Mesothelial cell of epicardium (in vitro differentiated cells): ENCODE results near the gene AHNAK2. TPM values are rescaled to one million over a fixed set of nuclear protein-coding genes. Genes with fewer than 3 reads are reported as not detected.

Experiments used
- DNase-seq, 2 experiments: peaks; one replicate each; pipeline ENCODE4 v3.0.0; 2021; ENCODE audit warnings: low spot score in 2 of 2; ENCODE audit not compliant: unreplicated experiment in 2 of 2
- H3K27ac Mint-ChIP-seq: 2 replicates; pipeline ENCODE4 v1.8.0; 2021; ENCODE audit warnings: mixed read lengths
- H3K27me3 Mint-ChIP-seq: 2 replicates; pipeline ENCODE4 v1.8.0; 2021; ENCODE audit warnings: low read depth, mixed read lengths
- H3K36me3 Mint-ChIP-seq: 2 replicates; pipeline ENCODE4 v1.8.0; 2021; ENCODE audit warnings: mixed read lengths
- H3K4me1 Mint-ChIP-seq: 2 replicates; pipeline ENCODE4 v1.8.0; 2021; ENCODE audit warnings: mixed read lengths
- H3K4me3 Mint-ChIP-seq: 2 replicates; pipeline ENCODE4 v1.8.0; 2021; ENCODE audit warnings: mild to moderate bottlenecking, moderate library complexity, mixed read lengths
- H3K9me3 Mint-ChIP-seq: 2 replicates; pipeline ENCODE4 v1.8.0; 2021; ENCODE audit warnings: mixed read lengths
- total RNA-seq: library from RNA; stranded (reverse); gene quantifications from 3 replicates; pipeline ENCODE4 v1.2.1, GENCODE V29; 2021
- TF ChIP-seq, protein P1 (sequence below): fragments of 200-600 bp; sonication (generic); IDR thresholded peaks from one replicate; pipeline ENCODE4 v1.5.0; 2021; ENCODE audit warnings: antibody characterized with exemption; ENCODE audit not compliant: unreplicated experiment

The AHNAK2 gene
- total RNA-seq, 1 donor from 2014 or later, result 2.8 TPM

DNA sequence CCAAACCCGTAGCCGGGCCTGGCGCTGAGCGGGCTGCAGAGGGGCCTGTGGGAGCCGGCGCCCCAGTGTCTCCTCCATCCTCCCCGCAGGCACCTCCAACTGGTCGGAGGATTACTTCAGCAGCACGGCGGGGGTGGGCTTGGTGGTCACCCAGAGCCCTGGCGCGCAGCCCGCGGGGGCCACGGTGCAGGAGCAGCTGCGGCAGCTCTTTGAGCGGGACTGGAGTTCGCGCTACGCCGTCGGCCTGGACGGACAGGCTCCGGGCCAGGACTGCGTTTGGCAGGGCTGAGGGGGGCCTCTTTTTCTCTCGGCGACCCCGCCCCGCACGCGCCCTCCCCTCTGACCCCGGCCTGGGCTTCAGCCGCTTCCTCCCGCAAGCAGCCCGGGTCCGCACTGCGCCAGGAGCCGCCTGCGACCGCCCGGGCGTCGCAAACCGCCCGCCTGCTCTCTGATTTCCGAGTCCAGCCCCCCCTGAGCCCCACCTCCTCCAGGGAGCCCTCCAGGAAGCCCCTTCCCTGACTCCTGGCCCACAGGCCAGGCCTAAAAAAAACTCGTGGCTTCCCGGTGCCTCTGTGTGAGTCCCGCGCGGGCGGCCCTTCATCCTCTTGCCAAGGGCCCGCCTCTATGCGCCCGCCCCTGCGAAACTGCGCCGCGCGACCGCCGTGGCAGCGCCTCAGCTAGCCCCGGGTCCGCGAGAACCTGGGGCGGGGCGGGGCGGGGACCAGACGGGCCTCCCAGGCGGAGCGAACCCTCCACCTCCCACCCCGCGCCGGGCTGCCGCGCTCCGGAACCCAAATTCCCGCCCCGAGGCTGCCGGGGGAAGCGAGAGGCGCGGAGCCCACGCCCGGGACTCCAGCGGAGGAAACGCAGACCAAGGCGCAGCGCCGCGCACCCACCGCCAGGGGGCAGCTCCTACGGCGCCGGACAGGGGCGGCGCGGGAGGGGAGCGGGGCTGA, 45.2 kb downstream of the AHNAK2 start:
- H3K4me1 Mint-ChIP-seq, result peaks cover 3% of the 10 kb centered on the region
- H3K27me3 Mint-ChIP-seq, result peaks cover 81% of the 10 kb centered on the region
- no peaks in the 10 kb centered on the region for H3K36me3 Mint-ChIP-seq
- DNase-seq, result peak; percentile 75 to 91
- no peaks in the 10 kb centered on the region for H3K9me3 Mint-ChIP-seq
- TF ChIP-seq, protein P1, sequence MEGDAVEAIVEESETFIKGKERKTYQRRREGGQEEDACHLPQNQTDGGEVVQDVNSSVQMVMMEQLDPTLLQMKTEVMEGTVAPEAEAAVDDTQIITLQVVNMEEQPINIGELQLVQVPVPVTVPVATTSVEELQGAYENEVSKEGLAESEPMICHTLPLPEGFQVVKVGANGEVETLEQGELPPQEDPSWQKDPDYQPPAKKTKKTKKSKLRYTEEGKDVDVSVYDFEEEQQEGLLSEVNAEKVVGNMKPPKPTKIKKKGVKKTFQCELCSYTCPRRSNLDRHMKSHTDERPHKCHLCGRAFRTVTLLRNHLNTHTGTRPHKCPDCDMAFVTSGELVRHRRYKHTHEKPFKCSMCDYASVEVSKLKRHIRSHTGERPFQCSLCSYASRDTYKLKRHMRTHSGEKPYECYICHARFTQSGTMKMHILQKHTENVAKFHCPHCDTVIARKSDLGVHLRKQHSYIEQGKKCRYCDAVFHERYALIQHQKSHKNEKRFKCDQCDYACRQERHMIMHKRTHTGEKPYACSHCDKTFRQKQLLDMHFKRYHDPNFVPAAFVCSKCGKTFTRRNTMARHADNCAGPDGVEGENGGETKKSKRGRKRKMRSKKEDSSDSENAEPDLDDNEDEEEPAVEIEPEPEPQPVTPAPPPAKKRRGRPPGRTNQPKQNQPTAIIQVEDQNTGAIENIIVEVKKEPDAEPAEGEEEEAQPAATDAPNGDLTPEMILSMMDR, result peak; percentile 74
- H3K4me3 Mint-ChIP-seq, result peak overlapping the region; percentile 59
- H3K27ac Mint-ChIP-seq, result no peak overlapping the region

DNA sequence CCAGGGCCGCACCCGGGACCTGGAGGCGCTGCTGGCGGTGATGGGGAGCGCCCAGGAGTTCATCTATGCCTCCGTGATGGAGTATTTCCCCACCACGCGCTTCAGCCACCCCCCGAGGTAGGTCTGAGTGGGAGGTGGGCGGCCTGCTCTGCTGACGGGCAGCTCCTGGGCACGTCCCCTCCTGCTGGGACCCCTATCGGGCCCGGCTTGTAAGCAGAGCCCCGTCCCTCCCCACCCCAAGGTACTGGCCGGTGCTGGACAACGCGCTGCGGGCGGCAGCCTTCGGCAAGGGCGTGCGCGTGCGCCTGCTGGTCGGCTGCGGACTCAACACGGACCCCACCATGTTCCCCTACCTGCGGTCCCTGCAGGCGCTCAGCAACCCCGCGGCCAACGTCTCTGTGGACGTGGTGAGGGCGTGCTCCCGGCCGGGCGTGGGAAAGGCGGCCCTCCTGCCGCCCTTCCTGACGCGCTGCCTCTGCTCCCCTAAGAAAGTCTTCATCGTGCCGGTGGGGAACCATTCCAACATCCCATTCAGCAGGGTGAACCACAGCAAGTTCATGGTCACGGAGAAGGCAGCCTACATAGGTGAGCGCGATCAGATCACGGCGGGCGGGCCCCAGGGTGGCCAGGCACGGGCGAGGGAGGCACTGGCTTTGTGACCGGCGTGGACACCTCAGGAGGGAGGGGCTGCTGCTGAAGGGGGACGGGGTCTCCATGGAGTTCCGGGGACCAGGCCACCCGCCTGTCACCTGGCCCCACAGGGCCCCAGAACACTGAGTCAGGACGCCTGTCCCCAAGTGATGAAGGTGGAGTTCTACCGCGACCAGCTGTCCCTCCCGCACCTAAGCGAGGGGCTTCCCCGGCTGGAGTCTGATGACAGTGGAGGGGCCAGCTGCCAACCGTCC, 46.2 kb downstream of the AHNAK2 start:
- no peak overlapping the region for H3K27ac Mint-ChIP-seq
- no peaks in the 10 kb centered on the region for H3K9me3 Mint-ChIP-seq
- peaks cover 72% of the 10 kb centered on the region for H3K27me3 Mint-ChIP-seq
- H3K4me1 Mint-ChIP-seq, result peaks cover 3% of the 10 kb centered on the region
- TF ChIP-seq, protein P1, result no peak
- DNase-seq, result no peak
- no peaks in the 10 kb centered on the region for H3K36me3 Mint-ChIP-seq
- peak overlapping the region; percentile 54 for H3K4me3 Mint-ChIP-seq

DNA sequence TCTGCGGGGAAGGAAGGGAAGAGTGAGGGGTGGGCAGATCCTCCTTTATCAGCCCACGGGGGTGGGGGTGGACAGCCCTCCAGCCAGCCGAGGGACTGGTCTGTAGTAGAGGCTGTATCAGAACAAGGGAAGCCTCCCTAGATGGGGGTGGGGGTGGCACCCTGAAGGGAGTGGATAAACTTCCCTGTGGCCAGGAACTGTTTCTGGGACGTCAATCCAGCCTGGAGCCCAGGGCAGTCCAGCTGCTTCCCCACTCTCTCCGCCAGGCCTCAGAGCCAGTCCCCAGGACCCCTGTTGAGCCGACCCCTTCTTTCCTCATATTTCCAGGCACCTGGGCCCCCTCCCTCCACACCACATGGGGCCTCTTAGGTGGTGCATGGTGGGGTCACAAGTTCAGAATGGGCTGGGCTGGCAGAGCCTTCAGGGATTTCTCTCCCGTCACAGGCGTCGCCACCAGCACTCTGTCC, 46.8 kb downstream of the AHNAK2 start:
- no peak for DNase-seq
- TF ChIP-seq, protein P1, result no peak
- Mint-ChIP-seq H3K9me3 (no peaks in the 10 kb centered on the region), H3K4me1 (peaks cover 3% of the 10 kb centered on the region), H3K27me3 (peaks cover 65% of the 10 kb centered on the region), H3K4me3 (no peak overlapping the region), H3K36me3 (no peaks in the 10 kb centered on the region), H3K27ac (no peak overlapping the region)

DNA sequence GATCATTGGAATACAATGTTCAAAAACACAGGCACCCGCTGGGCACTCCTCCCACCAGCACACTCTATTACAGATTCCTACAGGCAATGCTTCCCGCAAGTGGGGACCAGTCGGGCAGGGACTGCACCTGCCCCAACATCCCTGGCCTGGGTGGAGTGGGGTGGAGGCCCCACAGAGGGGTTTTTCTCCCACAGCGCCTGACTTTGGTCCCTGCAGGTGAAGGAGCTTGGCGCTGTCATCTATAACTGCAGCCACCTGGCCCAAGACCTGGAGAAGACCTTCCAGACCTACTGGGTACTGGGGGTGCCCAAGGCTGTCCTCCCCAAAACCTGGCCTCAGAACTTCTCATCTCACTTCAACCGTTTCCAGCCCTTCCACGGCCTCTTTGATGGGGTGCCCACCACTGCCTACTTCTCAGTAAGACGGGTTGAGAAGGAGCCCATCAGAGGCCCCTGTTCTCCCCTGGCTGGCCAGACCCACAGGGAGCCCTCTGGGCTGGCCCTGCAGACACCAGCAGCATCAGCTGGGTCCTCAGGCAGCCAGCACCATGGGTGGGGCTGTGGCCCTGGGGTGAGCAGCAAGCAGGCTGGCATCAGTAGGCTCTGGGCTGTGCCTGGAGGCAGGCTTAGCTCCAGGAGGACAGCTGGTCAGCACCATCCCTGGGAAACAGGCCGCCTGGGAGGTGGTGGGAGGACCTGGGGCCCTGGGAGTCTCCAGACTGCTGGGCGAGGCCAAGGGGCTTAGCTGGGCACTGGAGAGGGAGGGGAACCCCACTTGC, 47.5 kb downstream of the AHNAK2 start:
- Mint-ChIP-seq H3K27ac (no peak overlapping the region), H3K36me3 (no peaks in the 10 kb centered on the region), H3K4me1 (peaks cover 3% of the 10 kb centered on the region), H3K4me3 (no peak overlapping the region), H3K9me3 (no peaks in the 10 kb centered on the region), H3K27me3 (peaks cover 59% of the 10 kb centered on the region)
- TF ChIP-seq, protein P1, result no peak
- no peak for DNase-seq
